Stimulated activated CD8-positive, alpha-beta memory T cell treated with anti-CD3 and anti-CD28 coated beads, Interleukin-12 subunit alpha, Interleukin-12 subunit beta, amount 100 ng/mL, for 24 hours (primary cell): Measurements from ENCODE around the gene CNNM1.
A peak's percentile ranks its signal among the peaks of the same experiment; 100 is the strongest.

Source experiments
- DNase-seq: peaks from one replicate; pipeline ENCODE4 v3.0.0-alpha.2; 2020; ENCODE audit errors: extremely low read depth

Gene CNNM1

GRCh38 chr10:99419688-99420087 lies 90.5 kb downstream of the CNNM1 start:
- DNase-seq, result no peak

GRCh38 chr10:99421233-99421739 lies 92.1 kb downstream of the CNNM1 start:
- DNase-seq, result no peak

GRCh38 chr10:99422529-99423096 lies 93.5 kb downstream of the CNNM1 start:
- no peak for DNase-seq

- DNase-seq, result no peak
These were observed 95.5 kb downstream of the CNNM1 start for GRCh38 chr10:99424656-99425055.

GRCh38 chr10:99425204-99425603 lies 96.0 kb downstream of the CNNM1 start:
- no peak for DNase-seq

- no peak for DNase-seq
These were observed 97.5 kb downstream of the CNNM1 start for GRCh38 chr10:99426689-99427088.

GRCh38 chr10:99427566-99428190 lies 98.5 kb downstream of the CNNM1 start:
- no peak for DNase-seq

GRCh38 chr10:99429517-99430095 lies 100.5 kb downstream of the CNNM1 start:
- no peak for DNase-seq

- DNase-seq, result no peak
These were observed 100.9 kb downstream of the CNNM1 start for GRCh38 chr10:99430116-99430450.

- DNase-seq, result peak; percentile 86
These were observed 101.5 kb downstream of the CNNM1 start, which contains the start of gene GOT1 for GRCh38 chr10:99430451-99431189. Gene GOT1, minus strand, starts transcription at chr10:99430624. Its CDS starts 59 bp downstream, at chr10:99430565.

GRCh38 chr10:99431190-99431760 lies 102.1 kb downstream of the CNNM1 start:
- DNase-seq, result no peak

GRCh38 chr10:99432047-99432446 lies 102.9 kb downstream of the CNNM1 start:
- no peak for DNase-seq

- DNase-seq, result no peak
These were observed 103.7 kb downstream of the CNNM1 start for GRCh38 chr10:99432881-99433280.

- no peak for DNase-seq
These were observed 104.3 kb downstream of the CNNM1 start for GRCh38 chr10:99433378-99434020.

- no peak for DNase-seq
These were observed 107.0 kb downstream of the CNNM1 start for GRCh38 chr10:99435986-99436638.

- no peak for DNase-seq
These were observed 109.7 kb downstream of the CNNM1 start for GRCh38 chr10:99438890-99439289.

GRCh38 chr10:99442394-99442793 lies 113.2 kb downstream of the CNNM1 start:
- DNase-seq, result no peak

GRCh38 chr10:99443500-99443899 lies 114.3 kb downstream of the CNNM1 start:
- DNase-seq, result no peak
